ENCODE results near the gene GRM4.

DNA sequence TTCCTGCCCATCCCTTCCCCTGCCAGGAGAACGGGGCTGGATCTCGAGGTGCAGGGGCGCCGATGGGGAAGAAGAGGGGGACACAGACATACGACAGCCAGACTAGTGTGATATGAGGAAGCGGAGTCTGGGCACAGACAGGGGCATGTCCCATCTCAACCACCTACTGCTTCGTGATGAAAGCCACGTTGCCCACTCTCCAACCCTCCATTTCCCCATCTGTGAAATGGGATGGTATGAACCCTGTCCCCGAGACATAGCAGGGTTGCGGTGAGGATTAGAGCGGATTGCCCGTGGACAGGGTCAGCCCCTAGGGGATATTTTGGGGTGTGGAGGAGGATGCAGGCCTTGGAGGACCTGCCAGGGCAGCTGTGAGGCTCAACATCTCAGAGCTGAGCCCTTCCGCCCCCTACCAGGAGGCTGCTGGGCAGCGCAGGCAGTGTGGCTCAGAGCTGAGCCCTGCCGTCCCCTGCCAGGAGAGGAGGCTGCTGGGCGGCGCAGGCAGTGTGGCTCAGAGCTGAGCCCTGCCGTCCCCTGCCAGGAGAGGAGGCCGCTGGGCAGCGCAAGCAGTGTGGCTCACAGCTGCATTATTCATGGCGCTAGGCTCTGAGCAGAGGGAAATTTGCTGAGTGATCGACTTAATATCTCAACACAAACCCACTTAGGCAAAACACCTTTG, 71.7 kb downstream of the GRM4 start:
- no peak for TF ChIP-seq CTCF (conservative IDR thresholded peaks at IDR 0.05)
- TF ChIP-seq EZH2 (IDR thresholded peaks at IDR 0.05; ENCODE audit: low read depth): no peak

All from PC-9 (cell line).